GM12878 (cell line): Measurements from ENCODE around the gene SYNGR2. TPM values are rescaled to one million over a fixed set of nuclear protein-coding genes. Genes with fewer than 3 reads are reported as not detected.

Experiments used
- CHD4 ChIP-seq: fragments of 200-600 bp; sonication (generic); IDR thresholded peaks from 2 replicates; pipeline ENCODE4 v1.6.1; 2016; ENCODE audit warnings: mild to moderate bottlenecking
- CREM ChIP-seq: IDR thresholded peaks from 2 replicates; pipeline ENCODE4 v1.6.1; 2014; ENCODE audit warnings: antibody characterized with exemption, low read depth
- HDAC6 ChIP-seq: fragments of 200-600 bp; sonication (generic); IDR thresholded peaks from one replicate; pipeline ENCODE4 v1.8.0; 2017; ENCODE audit warnings: antibody characterized with exemption; ENCODE audit not compliant: unreplicated experiment
- JUND ChIP-seq: IDR thresholded peaks from 2 replicates; pipeline ENCODE4 v1.6.1; 2012; ENCODE audit warnings: low read depth, mild to moderate bottlenecking, low read length, improper control_type of control experiment, moderate library complexity
- KLF5 ChIP-seq: fragments of 450-650 bp; IDR thresholded peaks from 2 replicates; pipeline ENCODE4 v1.6.1; 2014; ENCODE audit warnings: mild to moderate bottlenecking; ENCODE audit not compliant: partially characterized antibody
- MEF2A ChIP-seq: IDR thresholded peaks from 2 replicates; pipeline ENCODE4 v1.6.1; 2011; ENCODE audit warnings: low read depth, mild to moderate bottlenecking, low read length, moderate library complexity; ENCODE audit not compliant: insufficient read depth
- RFX5 ChIP-seq: IDR thresholded peaks from 2 replicates; pipeline ENCODE4 v1.6.1; 2011; ENCODE audit warnings: low read depth, low read length, improper control_type of control experiment
- RUNX3 ChIP-seq: IDR thresholded peaks from 2 replicates; pipeline ENCODE4 v1.6.1; 2012; ENCODE audit warnings: low read length, inconsistent platforms
- SMC3 ChIP-seq: IDR thresholded peaks from 2 replicates; pipeline ENCODE4 v1.6.1; 2011; ENCODE audit warnings: low read length, improper control_type of control experiment, borderline replicate concordance
- SPI1 ChIP-seq: IDR thresholded peaks from 2 replicates; pipeline ENCODE4 v1.6.1; 2011; ENCODE audit warnings: low read depth, mild to moderate bottlenecking, low read length, moderate library complexity, borderline replicate concordance; ENCODE audit not compliant: insufficient read depth
- TARDBP ChIP-seq: IDR thresholded peaks from 2 replicates; pipeline ENCODE4 v1.6.1; 2016; ENCODE audit warnings: borderline replicate concordance
- TCF12 ChIP-seq: IDR thresholded peaks from 2 replicates; pipeline ENCODE4 v1.6.1; 2011; ENCODE audit warnings: low read depth, mild to moderate bottlenecking, low read length
- ZNF207 ChIP-seq: fragments of 450-650 bp; IDR thresholded peaks from 2 replicates; pipeline ENCODE4 v1.6.1; 2014; ENCODE audit warnings: antibody characterized with exemption, mild to moderate bottlenecking, borderline replicate concordance
- polyA plus RNA-seq, 11 experiments: library from polyadenylated mRNA; depleted of rRNA in 4 of 11; unstranded in 6 of 11; stranded (reverse) in 5 of 11; fragments of >200 nt; fragmentation: Nextera tagmentation in 4 of 11; fragmentation: Illumina TruSeq in 1 of 11; extraction: Ambion mirVana in 4 of 11; extraction: Trizol in 1 of 11; gene quantifications; 1 replicate in 1 of 11; 2 replicates in 10 of 11; pipeline versions ENCODE4 v1.2.1 to v1.2.3, GENCODE V29; 2011 to 2016; ENCODE audit warnings: inconsistent platforms in 2 of 11, missing spikeins in 2 of 11, low read depth in 1 of 11
- total RNA-seq, 4 experiments: library from RNA; depleted of rRNA in 3 of 4; stranded (reverse); fragments of >200 nt in 3 of 4; fragmentation: Illumina TruSeq in 1 of 4; extraction: Trizol in 1 of 4; gene quantifications; 2 replicates each; pipeline versions ENCODE4 v1.2.1 to v1.2.3, GENCODE V29; 2013 to 2021
- TF ChIP-seq, protein P1 (sequence below): IDR thresholded peaks from 2 replicates; pipeline ENCODE4 v1.6.1; 2012; ENCODE audit warnings: improper control_type of control experiment, low read depth, low read length; ENCODE audit not compliant: insufficient replicate concordance
- TF ChIP-seq, protein P2 (sequence below): IDR thresholded peaks from 2 replicates; pipeline ENCODE4 v1.6.1; 2012; ENCODE audit warnings: mild to moderate bottlenecking, low read depth, low read length
- TF ChIP-seq, protein P3 (sequence below): IDR thresholded peaks from 2 replicates; pipeline ENCODE4 v1.6.1; 2012; ENCODE audit warnings: low read length, inconsistent platforms
- TF ChIP-seq, protein P4 (sequence below): fragments of 450-650 bp; IDR thresholded peaks from 2 replicates; pipeline ENCODE4 v1.6.1; 2014; ENCODE audit warnings: mild to moderate bottlenecking

SYNGR2 gene
- total and polyA plus RNA-seq, 10 of the 15 experiments (the other 5 are each of a cell fraction or from before 2014, with no cell fraction given) = 4.4 to 529 (median 261) TPM

DNA sequence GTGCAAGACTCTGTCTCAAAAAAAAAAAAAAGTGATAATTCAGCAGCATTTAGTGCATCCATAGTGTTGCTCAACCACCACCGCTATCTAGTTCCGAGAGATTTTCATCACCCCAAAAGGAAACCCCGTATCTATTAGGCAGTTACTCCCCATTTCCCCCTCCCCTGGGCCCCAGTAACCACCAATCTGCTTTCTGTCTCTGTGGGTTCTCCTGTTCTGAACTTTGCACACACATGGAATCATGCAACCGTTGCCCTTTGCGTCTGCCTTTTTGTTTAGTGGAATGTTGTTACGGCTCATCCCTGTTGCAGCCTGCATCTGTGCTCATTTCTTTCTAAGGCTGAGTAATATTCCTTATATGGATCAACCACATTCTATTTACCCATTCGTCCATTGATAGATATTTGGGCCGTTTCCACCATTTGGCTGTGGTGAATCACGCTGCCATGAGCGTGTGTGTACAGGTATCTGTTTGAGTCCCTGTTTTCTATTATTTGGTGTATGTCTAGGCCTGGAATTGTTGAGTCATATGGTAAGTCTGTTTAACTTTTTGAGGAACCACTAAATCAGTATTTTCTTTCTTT lies 8.7 kb upstream of the SYNGR2 start (continued):
- TF ChIP-seq, protein P1, sequence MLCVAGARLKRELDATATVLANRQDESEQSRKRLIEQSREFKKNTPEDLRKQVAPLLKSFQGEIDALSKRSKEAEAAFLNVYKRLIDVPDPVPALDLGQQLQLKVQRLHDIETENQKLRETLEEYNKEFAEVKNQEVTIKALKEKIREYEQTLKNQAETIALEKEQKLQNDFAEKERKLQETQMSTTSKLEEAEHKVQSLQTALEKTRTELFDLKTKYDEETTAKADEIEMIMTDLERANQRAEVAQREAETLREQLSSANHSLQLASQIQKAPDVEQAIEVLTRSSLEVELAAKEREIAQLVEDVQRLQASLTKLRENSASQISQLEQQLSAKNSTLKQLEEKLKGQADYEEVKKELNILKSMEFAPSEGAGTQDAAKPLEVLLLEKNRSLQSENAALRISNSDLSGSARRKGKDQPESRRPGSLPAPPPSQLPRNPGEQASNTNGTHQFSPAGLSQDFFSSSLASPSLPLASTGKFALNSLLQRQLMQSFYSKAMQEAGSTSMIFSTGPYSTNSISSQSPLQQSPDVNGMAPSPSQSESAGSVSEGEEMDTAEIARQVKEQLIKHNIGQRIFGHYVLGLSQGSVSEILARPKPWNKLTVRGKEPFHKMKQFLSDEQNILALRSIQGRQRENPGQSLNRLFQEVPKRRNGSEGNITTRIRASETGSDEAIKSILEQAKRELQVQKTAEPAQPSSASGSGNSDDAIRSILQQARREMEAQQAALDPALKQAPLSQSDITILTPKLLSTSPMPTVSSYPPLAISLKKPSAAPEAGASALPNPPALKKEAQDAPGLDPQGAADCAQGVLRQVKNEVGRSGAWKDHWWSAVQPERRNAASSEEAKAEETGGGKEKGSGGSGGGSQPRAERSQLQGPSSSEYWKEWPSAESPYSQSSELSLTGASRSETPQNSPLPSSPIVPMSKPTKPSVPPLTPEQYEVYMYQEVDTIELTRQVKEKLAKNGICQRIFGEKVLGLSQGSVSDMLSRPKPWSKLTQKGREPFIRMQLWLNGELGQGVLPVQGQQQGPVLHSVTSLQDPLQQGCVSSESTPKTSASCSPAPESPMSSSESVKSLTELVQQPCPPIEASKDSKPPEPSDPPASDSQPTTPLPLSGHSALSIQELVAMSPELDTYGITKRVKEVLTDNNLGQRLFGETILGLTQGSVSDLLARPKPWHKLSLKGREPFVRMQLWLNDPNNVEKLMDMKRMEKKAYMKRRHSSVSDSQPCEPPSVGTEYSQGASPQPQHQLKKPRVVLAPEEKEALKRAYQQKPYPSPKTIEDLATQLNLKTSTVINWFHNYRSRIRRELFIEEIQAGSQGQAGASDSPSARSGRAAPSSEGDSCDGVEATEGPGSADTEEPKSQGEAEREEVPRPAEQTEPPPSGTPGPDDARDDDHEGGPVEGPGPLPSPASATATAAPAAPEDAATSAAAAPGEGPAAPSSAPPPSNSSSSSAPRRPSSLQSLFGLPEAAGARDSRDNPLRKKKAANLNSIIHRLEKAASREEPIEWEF = peak; percentile 35
- TF ChIP-seq RUNX3 (peak; percentile 90), CHD4 (0 out of 2 replicates have a peak, but pooled peaks have one; percentile 39), RFX5 (no peak), KLF5 (no peak), TCF12 (0 out of 2 replicates have a peak, but pooled peaks have one; percentile 36), CREM (peak; percentile 64), TARDBP (no peak), MEF2A (peak; percentile 86), HDAC6 (no peak), SMC3 (no peak; the same call in 1 of the 2 replicates), SPI1 (peak; percentile 10; the same call in 1 of the 2 replicates), JUND (peak; percentile 39; the same call in 1 of the 2 replicates), ZNF207 (no peak)
- TF ChIP-seq, protein P2, sequence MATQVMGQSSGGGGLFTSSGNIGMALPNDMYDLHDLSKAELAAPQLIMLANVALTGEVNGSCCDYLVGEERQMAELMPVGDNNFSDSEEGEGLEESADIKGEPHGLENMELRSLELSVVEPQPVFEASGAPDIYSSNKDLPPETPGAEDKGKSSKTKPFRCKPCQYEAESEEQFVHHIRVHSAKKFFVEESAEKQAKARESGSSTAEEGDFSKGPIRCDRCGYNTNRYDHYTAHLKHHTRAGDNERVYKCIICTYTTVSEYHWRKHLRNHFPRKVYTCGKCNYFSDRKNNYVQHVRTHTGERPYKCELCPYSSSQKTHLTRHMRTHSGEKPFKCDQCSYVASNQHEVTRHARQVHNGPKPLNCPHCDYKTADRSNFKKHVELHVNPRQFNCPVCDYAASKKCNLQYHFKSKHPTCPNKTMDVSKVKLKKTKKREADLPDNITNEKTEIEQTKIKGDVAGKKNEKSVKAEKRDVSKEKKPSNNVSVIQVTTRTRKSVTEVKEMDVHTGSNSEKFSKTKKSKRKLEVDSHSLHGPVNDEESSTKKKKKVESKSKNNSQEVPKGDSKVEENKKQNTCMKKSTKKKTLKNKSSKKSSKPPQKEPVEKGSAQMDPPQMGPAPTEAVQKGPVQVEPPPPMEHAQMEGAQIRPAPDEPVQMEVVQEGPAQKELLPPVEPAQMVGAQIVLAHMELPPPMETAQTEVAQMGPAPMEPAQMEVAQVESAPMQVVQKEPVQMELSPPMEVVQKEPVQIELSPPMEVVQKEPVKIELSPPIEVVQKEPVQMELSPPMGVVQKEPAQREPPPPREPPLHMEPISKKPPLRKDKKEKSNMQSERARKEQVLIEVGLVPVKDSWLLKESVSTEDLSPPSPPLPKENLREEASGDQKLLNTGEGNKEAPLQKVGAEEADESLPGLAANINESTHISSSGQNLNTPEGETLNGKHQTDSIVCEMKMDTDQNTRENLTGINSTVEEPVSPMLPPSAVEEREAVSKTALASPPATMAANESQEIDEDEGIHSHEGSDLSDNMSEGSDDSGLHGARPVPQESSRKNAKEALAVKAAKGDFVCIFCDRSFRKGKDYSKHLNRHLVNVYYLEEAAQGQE = no peak
- TF ChIP-seq, protein P3, sequence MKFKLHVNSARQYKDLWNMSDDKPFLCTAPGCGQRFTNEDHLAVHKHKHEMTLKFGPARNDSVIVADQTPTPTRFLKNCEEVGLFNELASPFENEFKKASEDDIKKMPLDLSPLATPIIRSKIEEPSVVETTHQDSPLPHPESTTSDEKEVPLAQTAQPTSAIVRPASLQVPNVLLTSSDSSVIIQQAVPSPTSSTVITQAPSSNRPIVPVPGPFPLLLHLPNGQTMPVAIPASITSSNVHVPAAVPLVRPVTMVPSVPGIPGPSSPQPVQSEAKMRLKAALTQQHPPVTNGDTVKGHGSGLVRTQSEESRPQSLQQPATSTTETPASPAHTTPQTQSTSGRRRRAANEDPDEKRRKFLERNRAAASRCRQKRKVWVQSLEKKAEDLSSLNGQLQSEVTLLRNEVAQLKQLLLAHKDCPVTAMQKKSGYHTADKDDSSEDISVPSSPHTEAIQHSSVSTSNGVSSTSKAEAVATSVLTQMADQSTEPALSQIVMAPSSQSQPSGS = peak; percentile 87; the same call in 1 of the 2 replicates
- TF ChIP-seq, protein P4, sequence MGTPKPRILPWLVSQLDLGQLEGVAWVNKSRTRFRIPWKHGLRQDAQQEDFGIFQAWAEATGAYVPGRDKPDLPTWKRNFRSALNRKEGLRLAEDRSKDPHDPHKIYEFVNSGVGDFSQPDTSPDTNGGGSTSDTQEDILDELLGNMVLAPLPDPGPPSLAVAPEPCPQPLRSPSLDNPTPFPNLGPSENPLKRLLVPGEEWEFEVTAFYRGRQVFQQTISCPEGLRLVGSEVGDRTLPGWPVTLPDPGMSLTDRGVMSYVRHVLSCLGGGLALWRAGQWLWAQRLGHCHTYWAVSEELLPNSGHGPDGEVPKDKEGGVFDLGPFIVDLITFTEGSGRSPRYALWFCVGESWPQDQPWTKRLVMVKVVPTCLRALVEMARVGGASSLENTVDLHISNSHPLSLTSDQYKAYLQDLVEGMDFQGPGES = no peak
